ENCODE measurements around the gene CLTCL1. TPM values are rescaled to one million over a fixed set of nuclear protein-coding genes. Genes with fewer than 3 reads are reported as not detected.

CLTCL1 gene
- total RNA-seq, 2 donors from 2014 or later: 12.1 to 26.2 TPM

GRCh38 chr22:19149047-19149883 is 142.3 kb downstream of the CLTCL1 start:
- no peak for TF ChIP-seq CTCF (IDR thresholded peaks at IDR 0.05)
- no peak for TF ChIP-seq POLR2AphosphoS5 (IDR thresholded peaks at IDR 0.05)
- TF ChIP-seq POLR2A (IDR thresholded peaks at IDR 0.05): no peak
- H3K4me3 ChIP-seq: peak overlapping the region in 1 of 2 donors; percentile 15
- H3K27me3 ChIP-seq (replicated peaks; ENCODE audit: insufficient read depth): peaks cover 11% of the 10 kb centered on the region
- H3K36me3 ChIP-seq: no peaks in the 10 kb centered on the region
- no peak overlapping the region for H3K27ac ChIP-seq
- H3K4me1 ChIP-seq (replicated peaks): peaks cover 3% of the 10 kb centered on the region
- intact Hi-C loops (cut with DNase I): loop anchor here (5.0 to 10.0 kb wide), 2 partner anchors 326 to 483 kb away; partner anchors contain the start of genes CDC45 and UFD1
- H3K9me3 ChIP-seq: no peaks in the 10 kb centered on the region
- 1% methylated on average over 84 of the region's 92 CpGs for WGBS
- DNase-seq (ENCODE audit: low spot score): no peak

DNA sequence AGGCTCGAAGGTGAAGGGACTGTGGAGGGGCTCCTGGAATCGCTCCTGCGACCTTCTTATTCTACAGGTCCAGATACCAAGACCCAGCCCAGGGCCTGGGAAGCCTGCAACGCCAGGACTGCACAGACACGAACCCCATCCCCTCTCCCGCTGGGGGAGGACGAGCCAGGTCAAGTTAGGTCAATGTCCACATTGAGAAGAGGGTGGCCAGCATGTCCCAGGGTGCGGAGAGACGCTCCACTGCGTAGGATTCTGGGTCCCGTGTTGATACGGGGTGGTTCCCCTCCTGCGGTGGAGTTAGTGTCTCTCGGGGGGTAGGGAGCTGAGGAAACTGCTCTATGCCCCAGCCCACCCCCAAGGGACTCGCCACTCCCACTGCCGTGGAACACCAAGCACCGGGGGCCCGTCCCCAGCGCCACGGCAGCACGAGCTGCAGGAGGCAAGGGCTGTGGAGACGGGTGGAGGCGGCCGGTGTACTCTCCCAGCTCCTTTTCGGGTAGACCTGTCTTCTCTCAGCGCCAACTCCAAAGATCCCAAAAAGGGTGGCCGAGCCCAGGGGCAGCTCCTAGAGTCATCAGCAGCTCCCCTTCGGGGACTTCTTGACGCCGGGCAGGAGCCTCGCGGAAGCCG is 143.0 kb downstream of the CLTCL1 start:
- no peak overlapping the region for H3K4me3 ChIP-seq
- no peaks in the 10 kb centered on the region for H3K36me3 ChIP-seq
- no peak overlapping the region for H3K27ac ChIP-seq
- H3K4me1 ChIP-seq (replicated peaks): peaks cover 7% of the 10 kb centered on the region
- TF ChIP-seq CTCF (IDR thresholded peaks at IDR 0.05) (no peak), POLR2A (IDR thresholded peaks at IDR 0.05) (no peak), POLR2AphosphoS5 (IDR thresholded peaks at IDR 0.05) (no peak)
- H3K27me3 ChIP-seq (replicated peaks; ENCODE audit: insufficient read depth): peaks cover 11% of the 10 kb centered on the region
- intact Hi-C loops (cut with DNase I): loop anchor here (5.0 to 10.0 kb wide), 2 partner anchors 326 to 484 kb away; partner anchors contain the start of genes CDC45 and UFD1
- no peak for DNase-seq (ENCODE audit: low spot score)
- 26% methylated on average over 31 of the region's 33 CpGs for WGBS
- no peaks in the 10 kb centered on the region for H3K9me3 ChIP-seq

GRCh38 chr22:19147195-19147780 is 144.2 kb downstream of the CLTCL1 start:
- WGBS: 34% methylated on average over 9 of the region's 9 CpGs
- H3K4me1 ChIP-seq (replicated peaks): peaks cover 7% of the 10 kb centered on the region
- H3K4me3 ChIP-seq: no peak overlapping the region
- no peak overlapping the region for H3K27ac ChIP-seq
- H3K27me3 ChIP-seq (replicated peaks; ENCODE audit: insufficient read depth): peaks cover 11% of the 10 kb centered on the region
- H3K36me3 ChIP-seq: no peaks in the 10 kb centered on the region
- no peaks in the 10 kb centered on the region for H3K9me3 ChIP-seq
- intact Hi-C loops (cut with DNase I): loop anchor here (5.0 to 10.0 kb wide), 2 partner anchors 328 to 485 kb away; partner anchors contain the start of genes CDC45 and UFD1
- DNase-seq (ENCODE audit: low spot score): no peak
- TF ChIP-seq CTCF (IDR thresholded peaks at IDR 0.05) (no peak), POLR2AphosphoS5 (IDR thresholded peaks at IDR 0.05) (no peak), POLR2A (IDR thresholded peaks at IDR 0.05) (no peak)

DNA sequence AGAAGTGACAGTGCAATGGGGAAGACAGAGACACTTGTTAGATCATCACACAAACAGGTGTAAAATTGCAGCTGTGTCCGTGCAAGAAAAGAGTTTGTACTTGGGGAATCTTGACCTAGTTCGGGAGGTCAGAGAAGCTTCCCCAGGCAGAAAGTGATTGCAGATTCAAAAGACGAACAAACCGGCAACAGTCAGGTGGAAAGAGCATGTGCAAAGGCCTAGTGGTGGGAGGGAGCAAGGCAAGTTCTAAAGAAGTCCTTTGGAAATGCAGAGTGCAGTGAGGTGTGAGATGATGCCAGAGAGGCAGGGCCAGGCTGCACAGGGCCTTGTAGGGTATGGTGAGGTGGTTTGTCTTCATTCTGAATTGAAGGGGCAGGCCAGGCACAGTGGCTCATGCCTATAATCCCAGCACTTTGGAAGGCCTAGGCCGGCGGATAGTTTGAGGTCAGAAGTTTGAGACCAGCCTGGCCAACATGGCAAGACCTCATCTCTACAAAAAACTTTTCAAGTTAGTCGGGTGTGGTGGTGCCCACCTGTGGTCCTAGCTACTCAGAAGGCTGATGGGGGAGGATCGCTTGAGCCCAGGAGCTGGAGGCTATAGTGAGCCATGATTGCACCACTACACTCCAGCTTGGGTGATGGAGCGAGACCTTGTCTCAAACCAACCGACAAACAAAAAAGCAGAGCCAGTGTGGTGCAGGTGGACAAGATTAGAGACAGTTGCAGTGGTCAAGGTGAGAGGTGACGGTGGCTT is 145.1 kb downstream of the CLTCL1 start:
- intact Hi-C loops (cut with DNase I): loop anchor here (5.0 to 10.0 kb wide), 2 partner anchors 328 to 486 kb away; partner anchors contain the start of genes CDC45 and UFD1
- Histone ChIP-seq H3K36me3 (peaks cover 0 to 4% of the 10 kb centered on the region in 2 donors), H3K4me1 (replicated peaks) (peaks cover 7% of the 10 kb centered on the region), H3K9me3 (no peaks in the 10 kb centered on the region), H3K27me3 (replicated peaks; ENCODE audit: insufficient read depth) (peaks cover 9% of the 10 kb centered on the region), H3K4me3 (no peak overlapping the region), H3K27ac (no peak overlapping the region)
- TF ChIP-seq POLR2A (IDR thresholded peaks at IDR 0.05) (no peak), CTCF (IDR thresholded peaks at IDR 0.05) (no peak), POLR2AphosphoS5 (IDR thresholded peaks at IDR 0.05) (no peak)
- 61% methylated on average over 11 of the region's 11 CpGs for WGBS
- DNase-seq (ENCODE audit: low spot score): no peak

Data from prostate gland (tissue), 2 donors.